HEK293T (cell line): ENCODE measurements around the gene KCNH3.

ENCODE experiments used
- CTCF ChIA-PET: fragments of 350-600 bp; formaldehyde crosslinking; extraction: SDS; loops from one replicate; lab custom pipeline; 2021; ENCODE audit warnings: antibody characterized with exemption, inconsistent platforms; lab: Yijun Ruan, JAX
- POLR2A ChIA-PET: fragments of 350-600 bp; formaldehyde crosslinking; extraction: SDS; loops from one replicate; lab custom pipeline; 2020; ENCODE audit warnings: antibody characterized with exemption, inconsistent platforms; lab: Yijun Ruan, JAX
- DNase-seq: peaks from one replicate; pipeline ENCODE4 v3.0.0; 2012; ENCODE audit warnings: mixed read lengths; ENCODE audit errors: extremely low spot score
- ARNT ChIP-seq: fragments of 450-650 bp; IDR thresholded peaks from 2 replicates; pipeline ENCODE4 v1.6.1; 2017; ENCODE audit warnings: mild to moderate bottlenecking
- BHLHE40 ChIP-seq: fragments of 450-650 bp; IDR thresholded peaks from 2 replicates; pipeline ENCODE4 v1.6.1; 2016; ENCODE audit warnings: mild to moderate bottlenecking, moderate library complexity, borderline replicate concordance
- CTBP1 ChIP-seq: fragments of 450-650 bp; IDR thresholded peaks from 2 replicates; pipeline ENCODE4 v1.6.1; 2016; ENCODE audit warnings: borderline replicate concordance
- ELF4 ChIP-seq: fragments of 450-650 bp; IDR thresholded peaks from 2 replicates; pipeline ENCODE4 v1.6.1; 2017; ENCODE audit warnings: antibody characterized with exemption
- FOXA1 ChIP-seq: fragments of 450-650 bp; IDR thresholded peaks from 2 replicates; pipeline ENCODE4 v1.6.1; 2016; ENCODE audit warnings: mild to moderate bottlenecking
- FOXK2 ChIP-seq: fragments of 450-650 bp; IDR thresholded peaks from 2 replicates; pipeline ENCODE4 v1.6.1; 2016; ENCODE audit warnings: mild to moderate bottlenecking
- FOXM1 ChIP-seq: fragments of 450-650 bp; IDR thresholded peaks from 2 replicates; pipeline ENCODE4 v1.6.1; 2017; ENCODE audit warnings: mild to moderate bottlenecking, borderline replicate concordance
- HDGF ChIP-seq: fragments of 450-650 bp; IDR thresholded peaks from 2 replicates; pipeline ENCODE4 v1.6.1; 2017; ENCODE audit warnings: antibody characterized with exemption, borderline replicate concordance
- L3MBTL2 ChIP-seq: fragments of 450-650 bp; conservative IDR thresholded peaks from 2 replicates; pipeline ENCODE4 v1.6.1; 2016; ENCODE audit warnings: mild to moderate bottlenecking
- LEF1 ChIP-seq: fragments of 450-650 bp; IDR thresholded peaks from 2 replicates; pipeline ENCODE4 v1.6.1; 2017; ENCODE audit warnings: mild to moderate bottlenecking, borderline replicate concordance
- NFRKB ChIP-seq: fragments of 450-650 bp; IDR thresholded peaks from 2 replicates; pipeline ENCODE4 v1.6.1; 2016; ENCODE audit warnings: mild to moderate bottlenecking, moderate library complexity
- PKNOX1 ChIP-seq: fragments of 450-650 bp; IDR thresholded peaks from 2 replicates; pipeline ENCODE4 v1.6.1; 2016
- SP1 ChIP-seq: fragments of 450-650 bp; IDR thresholded peaks from 2 replicates; pipeline ENCODE4 v1.6.1; 2017
- SUZ12 ChIP-seq: fragments of 450-650 bp; IDR thresholded peaks from 2 replicates; pipeline ENCODE4 v1.6.1; 2016; ENCODE audit warnings: mild to moderate bottlenecking
- TARDBP ChIP-seq: fragments of 450-650 bp; IDR thresholded peaks from 2 replicates; pipeline ENCODE4 v1.6.1; 2016
- ZNF384 ChIP-seq: fragments of 450-650 bp; IDR thresholded peaks from 2 replicates; pipeline ENCODE4 v1.6.1; 2016

Gene KCNH3

GRCh38 chr12:49548822-49549648 lies 10.2 kb downstream of the KCNH3 start:
- TF ChIP-seq SUZ12 (no peak), ELF4 (no peak), LEF1 (no peak), BHLHE40 (no peak), CTBP1 (no peak), L3MBTL2 (no peak), TARDBP (no peak), PKNOX1 (no peak), FOXK2 (no peak), FOXM1 (no peak), SP1 (no peak)
- no peak for DNase-seq
- ChIA-PET CTCF (no interaction called here), POLR2A (no interaction called here)

GRCh38 chr12:49549735-49550692 lies 11.2 kb downstream of the KCNH3 start:
- no peak for DNase-seq
- TF ChIP-seq L3MBTL2 (no peak), SUZ12 (no peak), ELF4 (no peak)
- ChIA-PET CTCF (interaction anchor here (0.6 to 1.1 kb wide), 3 partner anchors 35 to 396 kb away, joined by 3 to 5 read pairs (median 3); no protein-coding TSS in a partner anchor), POLR2A (interaction anchor here (0.6 to 0.9 kb wide), 2 partner anchors 11 to 183 kb away, joined by 3 read pairs; partner anchors contain the start of gene SPATS2)

GRCh38 chr12:49550693-49551252 lies 11.9 kb downstream of the KCNH3 start:
- POLR2A ChIA-PET, result interaction anchor here (0.6 to 0.9 kb wide), 2 partner anchors 11 to 184 kb away, joined by 3 read pairs; partner anchors contain the start of gene SPATS2
- DNase-seq, result no peak
- TF ChIP-seq FOXA1 (no peak), ZNF384 (no peak), BHLHE40 (no peak), ELF4 (no peak), ARNT (no peak), SP1 (no peak), PKNOX1 (no peak), SUZ12 (no peak), HDGF (no peak), CTBP1 (no peak), L3MBTL2 (no peak), FOXM1 (no peak), TARDBP (no peak), FOXK2 (no peak)
- CTCF ChIA-PET, result interaction anchor here (1.0 to 1.1 kb wide), 2 partner anchors 36 to 192 kb away, joined by 3 to 5 read pairs; no protein-coding TSS in a partner anchor

- TF ChIP-seq FOXM1, result no peak
- no peak for TF ChIP-seq NFRKB
- TF ChIP-seq FOXA1, result no peak
- TF ChIP-seq PKNOX1, result no peak
- no peak for TF ChIP-seq BHLHE40
- TF ChIP-seq LEF1, result no peak
- no peak for TF ChIP-seq CTBP1
- TF ChIP-seq SUZ12, result no peak
- no peak for TF ChIP-seq ARNT
- no peak for TF ChIP-seq FOXK2
- TF ChIP-seq ELF4, result no peak
- no peak for TF ChIP-seq L3MBTL2
- no peak for TF ChIP-seq HDGF
- TF ChIP-seq ZNF384, result no peak
- no peak for TF ChIP-seq SP1
- no peak for TF ChIP-seq TARDBP
- no peak for DNase-seq
- ChIA-PET CTCF (no interaction called here), POLR2A (no interaction called here)
Measured at GRCh38 chr12:49552014-49552413, 13.2 kb downstream of the KCNH3 start.

- CTCF ChIA-PET, result interaction anchor here (0.8 to 3.1 kb wide), 3 partner anchors 14 to 205 kb away, joined by 3 to 10 read pairs (median 4); no protein-coding TSS in a partner anchor
- TF ChIP-seq TARDBP (no peak), ARNT (no peak), HDGF (no peak), NFRKB (no peak), FOXM1 (no peak), FOXK2 (no peak), CTBP1 (no peak), BHLHE40 (no peak), FOXA1 (no peak), L3MBTL2 (no peak), SUZ12 (no peak), LEF1 (no peak), ZNF384 (no peak), ELF4 (no peak)
- no peak for DNase-seq
- POLR2A ChIA-PET, result interaction anchor here (0.6 kb wide), 1 partner anchor 28 kb away, joined by 3 read pairs; no protein-coding TSS in a partner anchor
Measured at GRCh38 chr12:49552425-49552824, 13.6 kb downstream of the KCNH3 start.
